Stimulated activated CD8-positive, alpha-beta memory T cell treated with anti-CD3 and anti-CD28 coated beads, Interleukin-7, amount 100 ng/mL, for 4 hours (primary cell): ENCODE results near the gene SLAIN1.
A peak's percentile ranks its signal among the peaks of the same experiment; 100 is the strongest.

Source experiments
- DNase-seq, 2 donors: peaks; one replicate each; pipeline ENCODE4 v3.0.0-alpha.2; 2020; ENCODE audit warnings: low read depth in 2 of 2

Gene SLAIN1

DNA sequence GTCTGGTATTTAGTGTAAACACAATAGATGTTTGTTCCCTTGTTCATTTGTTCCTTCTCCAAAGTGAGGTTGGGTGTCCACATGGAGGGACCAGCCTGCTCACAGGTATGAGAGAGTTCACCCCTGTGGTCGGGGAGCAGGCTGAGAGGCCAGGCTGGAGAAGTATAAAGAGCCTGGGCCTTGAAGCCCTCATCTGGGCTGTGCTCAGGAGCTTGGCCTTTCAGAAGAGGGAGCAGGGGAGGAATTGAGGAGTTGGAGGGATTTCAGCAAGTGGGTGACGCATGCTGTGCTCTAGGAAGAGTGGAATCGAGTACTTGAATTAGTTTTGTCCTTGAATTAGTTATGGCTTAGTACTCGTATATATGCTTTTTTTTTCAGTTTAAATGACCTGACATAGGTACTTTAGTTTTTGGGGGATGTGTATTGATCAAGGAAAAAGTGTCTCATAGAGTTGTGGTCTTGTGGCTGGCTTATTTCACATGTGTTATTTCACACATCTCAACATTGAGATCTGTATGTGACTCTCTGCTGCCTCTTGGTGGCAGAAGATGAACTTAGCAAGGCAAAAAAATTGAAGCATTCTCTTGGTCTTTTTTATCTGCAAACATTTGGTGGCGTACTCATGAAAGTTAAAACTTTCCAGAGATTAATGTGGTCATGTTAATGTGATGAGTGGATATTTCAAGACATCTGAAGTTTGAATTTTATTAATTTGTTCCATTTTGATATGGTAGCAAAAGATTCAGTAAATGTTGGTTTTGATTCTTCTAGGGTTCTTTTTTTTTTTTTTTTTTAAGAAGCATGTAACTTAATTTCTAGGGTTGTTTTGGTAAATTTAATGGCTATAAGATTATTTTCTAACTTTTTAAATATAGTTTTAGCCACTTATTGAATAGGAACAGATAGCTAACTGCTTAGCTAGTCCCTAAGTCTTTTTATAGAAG lies 54.3 kb downstream of the SLAIN1 start:
- peak; percentile 9 to 26 for DNase-seq

DNA sequence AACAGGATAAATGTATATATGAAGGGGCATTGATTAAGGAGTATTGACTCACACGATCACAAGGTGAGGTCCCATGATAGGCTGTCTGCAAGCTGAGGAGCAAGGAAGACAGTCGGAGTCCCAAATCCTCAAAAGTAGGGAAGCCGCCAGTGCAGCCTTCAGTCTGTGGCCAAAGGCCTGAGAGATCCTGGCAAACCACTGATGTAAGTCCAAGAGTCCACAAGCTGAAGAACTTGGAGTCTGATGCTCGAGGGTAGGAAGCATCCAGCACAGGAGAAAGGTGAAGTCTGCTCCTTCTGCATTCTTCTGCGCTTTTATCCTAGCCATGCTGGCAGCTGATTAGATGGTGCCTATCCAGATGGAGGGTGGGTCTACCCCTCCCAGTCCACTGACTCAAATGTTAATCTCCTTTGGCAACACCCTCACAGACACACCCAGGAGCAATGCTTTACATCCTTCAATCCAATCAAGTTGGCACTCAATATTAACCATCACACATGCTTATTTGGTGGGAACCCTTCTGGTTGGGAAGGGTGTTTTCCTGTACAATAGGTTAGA lies 55.1 kb downstream of the SLAIN1 start:
- no peak for DNase-seq

DNA sequence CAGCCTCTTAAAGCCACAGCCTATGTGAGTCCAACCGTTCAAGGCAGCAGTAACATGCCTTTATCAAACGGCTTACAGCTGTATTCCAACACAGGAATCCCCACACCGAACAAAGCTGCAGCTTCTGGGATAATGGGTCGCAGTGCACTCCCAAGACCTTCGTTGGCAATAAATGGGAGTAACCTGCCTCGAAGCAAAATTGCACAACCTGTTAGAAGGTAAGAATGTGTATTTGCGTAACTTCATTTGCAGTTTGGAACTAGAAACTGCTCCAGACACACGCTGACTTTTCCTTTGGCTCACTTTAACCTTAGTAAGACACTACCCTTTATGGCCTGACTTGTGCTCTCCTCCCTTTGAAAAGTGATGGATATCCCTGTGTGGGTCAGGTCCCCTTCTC lies 63.4 kb downstream of the SLAIN1 start:
- no peak for DNase-seq

DNA sequence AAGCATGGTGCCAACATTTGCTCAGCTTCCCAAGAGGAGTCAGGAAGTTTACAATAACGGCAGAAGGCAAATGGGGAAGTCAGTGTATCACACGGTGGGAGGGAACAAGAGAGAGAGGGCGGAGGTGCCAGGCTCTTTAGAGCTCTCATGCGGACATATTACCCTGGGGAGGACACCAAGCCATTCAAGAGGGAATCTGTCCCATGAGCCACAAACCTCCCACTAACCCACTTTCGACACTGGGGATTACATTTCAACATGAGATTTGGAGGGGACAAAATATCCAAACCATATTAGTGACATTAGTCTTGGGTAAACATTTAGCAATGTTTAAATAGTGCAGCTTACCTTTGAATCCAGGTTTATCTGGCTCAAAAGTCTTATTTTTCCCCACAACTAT lies 69.9 kb downstream of the SLAIN1 start:
- DNase-seq = no peak

GRCh38 chr13:77774181-77774580 lies 76.7 kb downstream of the SLAIN1 start:
- no peak for DNase-seq

- DNase-seq = no peak
Observed at GRCh38 chr13:77776704-77777103, 79.2 kb downstream of the SLAIN1 start.

DNA sequence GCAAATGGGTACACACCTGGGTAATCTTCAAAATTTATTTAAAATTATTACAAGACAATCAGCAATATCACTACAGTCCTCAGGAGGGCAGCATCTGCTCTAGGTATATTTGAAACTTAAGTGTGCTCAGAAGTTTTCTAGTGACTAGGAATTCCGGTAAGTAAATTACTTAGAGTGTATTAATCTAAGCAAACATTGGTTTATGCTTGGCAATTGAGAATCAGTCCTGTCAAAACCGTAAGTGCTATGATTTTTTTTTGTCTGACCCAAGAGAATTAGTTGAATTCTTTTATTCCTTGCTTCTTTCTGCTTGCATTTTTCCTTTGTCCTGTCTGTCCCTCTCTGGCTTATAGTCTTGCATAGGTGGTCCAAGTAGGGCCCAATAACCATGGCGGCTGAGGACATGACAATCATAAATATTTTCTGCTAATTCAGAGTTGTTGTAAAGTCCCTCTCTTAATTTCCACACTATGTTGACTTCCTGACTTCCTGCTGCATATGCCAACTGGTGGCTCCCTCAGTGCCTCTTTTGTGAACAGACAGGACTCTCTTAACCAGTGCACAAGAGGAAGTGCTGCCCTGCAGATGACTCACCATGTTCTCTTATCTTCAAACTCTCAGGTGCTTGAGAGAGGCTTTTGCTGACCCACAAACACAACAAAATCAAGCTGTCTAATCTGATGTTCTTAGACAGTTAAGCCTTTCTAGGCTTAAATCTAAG lies 82.2 kb downstream of the SLAIN1 start:
- no peak for DNase-seq

GRCh38 chr13:77781808-77782207 lies 84.3 kb downstream of the SLAIN1 start:
- DNase-seq = no peak

GRCh38 chr13:77784515-77784914 lies 87.0 kb downstream of the SLAIN1 start:
- no peak for DNase-seq

GRCh38 chr13:77786695-77787287 lies 89.3 kb downstream of the SLAIN1 start:
- no peak for DNase-seq

DNA sequence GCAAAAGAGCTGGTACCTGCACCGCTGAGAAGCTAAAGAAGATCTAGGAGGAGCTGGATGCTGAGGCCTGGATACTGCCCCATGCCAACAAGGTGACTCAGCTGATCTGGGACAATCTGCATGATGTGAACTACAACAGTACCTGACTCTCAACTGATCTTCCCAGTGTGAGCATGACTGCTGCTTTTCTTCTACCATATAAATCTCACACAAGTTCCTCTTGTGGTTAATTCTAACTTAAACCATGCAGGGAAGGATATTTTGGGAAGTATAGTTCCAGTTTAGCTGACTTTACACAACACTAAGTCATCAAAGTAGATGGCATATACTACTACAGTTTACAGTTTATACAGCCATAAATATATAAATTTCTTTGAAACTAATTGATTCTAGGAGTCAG lies 91.9 kb downstream of the SLAIN1 start:
- no peak for DNase-seq

- no peak for DNase-seq
Observed at GRCh38 chr13:77800219-77800618, 102.7 kb downstream of the SLAIN1 start.

- DNase-seq = no peak
Observed at GRCh38 chr13:77806518-77806917, 109.0 kb downstream of the SLAIN1 start.

DNA sequence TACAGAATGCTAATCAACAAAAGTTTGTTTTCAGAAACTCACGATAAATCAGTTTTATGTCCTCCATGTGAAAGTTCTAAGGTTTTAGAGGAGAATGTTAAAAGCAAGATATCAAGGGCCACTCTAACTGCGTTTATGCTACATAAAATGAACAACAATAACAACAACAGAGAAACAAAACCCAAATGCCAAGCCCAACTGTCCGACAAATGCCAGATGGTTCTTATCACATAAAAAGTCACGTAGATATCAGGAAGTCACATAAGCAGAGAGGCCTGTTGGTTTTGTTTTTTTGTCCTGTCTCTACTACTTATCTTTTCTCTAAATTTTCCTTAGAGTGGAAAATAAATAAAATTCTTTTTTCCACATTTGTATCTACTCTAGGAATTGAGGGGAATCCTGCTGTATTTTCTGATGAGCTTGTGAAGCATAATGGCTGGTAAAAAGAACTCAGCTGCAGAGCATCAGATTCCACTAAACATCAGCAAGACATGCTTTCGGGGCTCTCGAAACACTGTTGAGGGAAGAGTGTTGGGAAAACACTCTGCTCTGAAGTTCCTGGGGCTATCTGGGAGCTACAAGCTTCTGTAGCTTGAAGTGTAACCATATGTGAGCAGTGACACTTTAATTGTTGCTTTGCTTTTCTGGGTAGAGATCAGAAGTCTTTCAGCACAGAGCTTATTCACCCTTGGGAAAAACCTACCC lies 110.1 kb downstream of the SLAIN1 start:
- no peak for DNase-seq

- DNase-seq = no peak
Observed at GRCh38 chr13:77810430-77810829, 112.9 kb downstream of the SLAIN1 start.

- DNase-seq = no peak
Observed at GRCh38 chr13:77810878-77811277, 113.4 kb downstream of the SLAIN1 start.

- no peak for DNase-seq
Observed at GRCh38 chr13:77811381-77811780, 113.9 kb downstream of the SLAIN1 start.

DNA sequence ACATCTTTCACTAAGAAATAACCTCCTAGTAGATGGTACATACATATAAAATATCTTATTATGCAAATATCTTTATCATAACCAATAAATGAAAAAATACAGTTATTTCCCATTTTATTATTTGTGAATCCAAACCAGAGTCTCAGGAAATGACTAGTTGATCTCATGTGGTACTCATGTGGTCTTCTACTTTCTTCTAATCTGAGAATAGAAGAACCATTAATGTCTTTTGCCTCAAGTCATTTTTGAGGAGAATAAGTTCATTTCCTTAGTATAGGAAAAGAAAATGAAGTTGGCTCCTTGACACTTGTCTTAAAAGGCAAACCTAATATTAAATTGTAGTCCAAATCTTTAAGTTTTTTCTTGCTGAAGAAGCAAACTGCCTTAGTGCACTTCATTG lies 114.5 kb downstream of the SLAIN1 start:
- no peak for DNase-seq
